Nephron (organoid): ENCODE data around the gene ADPRH.
A peak's percentile ranks its signal among the peaks of the same experiment; 100 is the strongest.

ENCODE experiments used
- H3K27ac Mint-ChIP-seq, 3 experiments: 2 replicates each; pipeline ENCODE4 v1.8.0; 2020; ENCODE audit warnings: mixed read lengths in 3 of 3, mild to moderate bottlenecking in 2 of 3, moderate library complexity in 1 of 3
- H3K27me3 Mint-ChIP-seq: 2 replicates; pipeline ENCODE4 v1.8.0; 2021; ENCODE audit warnings: low read depth, mild to moderate bottlenecking, moderate library complexity, mixed read lengths
- H3K36me3 Mint-ChIP-seq: 2 replicates; pipeline ENCODE4 v1.8.0; 2020; ENCODE audit warnings: low read depth, mixed read lengths
- H3K4me1 Mint-ChIP-seq: 2 replicates; pipeline ENCODE4 v1.8.0; 2020; ENCODE audit warnings: mixed read lengths
- H3K4me3 Mint-ChIP-seq, 3 experiments: 2 replicates each; pipeline ENCODE4 v1.8.0; 2020; ENCODE audit warnings: mild to moderate bottlenecking in 3 of 3, mixed read lengths in 3 of 3, moderate library complexity in 2 of 3
- H3K9me3 Mint-ChIP-seq: 2 replicates; pipeline ENCODE4 v1.8.0; 2020; ENCODE audit warnings: mixed read lengths
- TF ChIP-seq, protein P1 (sequence below), 3 experiments: fragments of 200-600 bp; sonication (generic); IDR thresholded peaks; one replicate each; pipeline ENCODE4 v1.5.0; 2021; ENCODE audit warnings: antibody characterized with exemption in 3 of 3; ENCODE audit not compliant: unreplicated experiment in 3 of 3

The ADPRH gene

GRCh38 chr3:119600732-119601131 is 21.4 kb downstream of the ADPRH start:
- Mint-ChIP-seq H3K4me3 (no peak overlapping the region), H3K27me3 (no peaks in the 10 kb centered on the region), H3K27ac (no peak overlapping the region), H3K36me3 (no peaks in the 10 kb centered on the region), H3K4me1 (peaks cover 26% of the 10 kb centered on the region), H3K9me3 (no peaks in the 10 kb centered on the region)
- TF ChIP-seq, protein P1, sequence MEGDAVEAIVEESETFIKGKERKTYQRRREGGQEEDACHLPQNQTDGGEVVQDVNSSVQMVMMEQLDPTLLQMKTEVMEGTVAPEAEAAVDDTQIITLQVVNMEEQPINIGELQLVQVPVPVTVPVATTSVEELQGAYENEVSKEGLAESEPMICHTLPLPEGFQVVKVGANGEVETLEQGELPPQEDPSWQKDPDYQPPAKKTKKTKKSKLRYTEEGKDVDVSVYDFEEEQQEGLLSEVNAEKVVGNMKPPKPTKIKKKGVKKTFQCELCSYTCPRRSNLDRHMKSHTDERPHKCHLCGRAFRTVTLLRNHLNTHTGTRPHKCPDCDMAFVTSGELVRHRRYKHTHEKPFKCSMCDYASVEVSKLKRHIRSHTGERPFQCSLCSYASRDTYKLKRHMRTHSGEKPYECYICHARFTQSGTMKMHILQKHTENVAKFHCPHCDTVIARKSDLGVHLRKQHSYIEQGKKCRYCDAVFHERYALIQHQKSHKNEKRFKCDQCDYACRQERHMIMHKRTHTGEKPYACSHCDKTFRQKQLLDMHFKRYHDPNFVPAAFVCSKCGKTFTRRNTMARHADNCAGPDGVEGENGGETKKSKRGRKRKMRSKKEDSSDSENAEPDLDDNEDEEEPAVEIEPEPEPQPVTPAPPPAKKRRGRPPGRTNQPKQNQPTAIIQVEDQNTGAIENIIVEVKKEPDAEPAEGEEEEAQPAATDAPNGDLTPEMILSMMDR (IDR thresholded peaks at IDR 0.05; ENCODE audit: unreplicated experiment in 3 of 3): peak in 1 of 3 experiments; percentile 28

DNA sequence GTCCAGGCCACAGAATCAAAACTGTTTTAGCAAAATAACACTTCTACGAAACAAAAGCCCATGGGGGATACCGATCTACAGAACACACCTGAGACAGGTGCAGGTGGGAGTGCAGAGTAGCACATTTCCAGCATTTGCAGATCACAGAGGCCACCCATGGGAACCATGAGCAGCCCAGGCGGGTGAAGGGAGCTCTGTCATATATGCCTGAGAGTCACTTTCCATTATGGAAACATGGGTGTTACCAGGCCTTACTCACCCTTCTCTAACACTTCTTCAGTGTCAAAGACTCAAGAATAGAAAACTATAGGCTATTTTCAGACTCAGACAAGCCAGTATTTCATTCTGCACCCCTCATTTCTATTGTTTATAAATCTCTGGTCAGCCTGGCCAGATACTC is 21.9 kb downstream of the ADPRH start:
- H3K27ac Mint-ChIP-seq: no peak overlapping the region
- H3K4me1 Mint-ChIP-seq: peaks cover 24% of the 10 kb centered on the region
- no peak overlapping the region for H3K4me3 Mint-ChIP-seq
- no peaks in the 10 kb centered on the region for H3K27me3 Mint-ChIP-seq
- TF ChIP-seq, protein P1 (IDR thresholded peaks at IDR 0.05; ENCODE audit: unreplicated experiment in 3 of 3): no peak
- no peaks in the 10 kb centered on the region for H3K36me3 Mint-ChIP-seq
- H3K9me3 Mint-ChIP-seq: no peaks in the 10 kb centered on the region

DNA sequence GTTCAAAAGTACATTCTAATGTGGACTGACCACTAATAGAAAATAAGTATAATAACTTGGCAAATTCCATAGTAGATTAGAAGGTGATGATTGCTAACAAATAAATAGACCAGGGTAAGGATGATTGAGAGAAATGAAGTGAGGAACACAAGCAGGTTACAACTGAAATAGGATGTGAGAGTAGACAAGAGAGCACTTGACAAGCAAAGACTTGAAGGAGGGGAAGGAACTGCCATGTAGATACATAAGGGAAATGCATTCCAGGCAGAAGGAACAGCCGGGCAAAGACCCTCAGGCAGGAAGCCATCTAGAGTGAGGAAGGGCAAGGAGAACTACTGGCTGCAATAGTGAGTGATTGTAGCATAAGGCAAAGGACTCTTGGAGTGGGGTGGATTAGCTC is 23.4 kb downstream of the ADPRH start:
- Mint-ChIP-seq H3K36me3 (no peaks in the 10 kb centered on the region), H3K4me3 (no peak overlapping the region), H3K9me3 (no peaks in the 10 kb centered on the region), H3K27me3 (no peaks in the 10 kb centered on the region), H3K27ac (no peak overlapping the region), H3K4me1 (peaks cover 12% of the 10 kb centered on the region)
- TF ChIP-seq, protein P1 (IDR thresholded peaks at IDR 0.05; ENCODE audit: unreplicated experiment in 3 of 3): no peak

DNA sequence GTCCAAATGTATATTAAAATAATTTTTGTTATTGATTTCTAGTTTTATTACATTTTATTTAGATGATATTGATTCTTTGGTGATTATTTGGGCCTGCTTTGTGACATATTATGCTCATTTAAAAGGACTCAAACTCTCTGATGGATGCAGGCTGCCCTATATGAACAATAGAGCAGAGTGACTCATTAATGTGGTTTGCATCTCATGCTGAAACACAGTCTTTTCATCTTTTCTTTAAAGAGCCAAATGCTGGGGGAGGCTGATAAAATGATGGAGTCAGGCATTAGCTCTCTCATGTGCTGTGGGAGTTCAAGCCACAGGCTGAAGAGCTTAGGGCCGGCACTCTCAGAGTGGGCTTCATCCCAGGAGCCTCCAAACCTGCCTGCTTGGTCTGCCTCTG is 25.6 kb downstream of the ADPRH start:
- no peak overlapping the region for H3K27ac Mint-ChIP-seq
- H3K36me3 Mint-ChIP-seq: no peaks in the 10 kb centered on the region
- H3K4me3 Mint-ChIP-seq: no peak overlapping the region
- TF ChIP-seq, protein P1 (IDR thresholded peaks at IDR 0.05; ENCODE audit: unreplicated experiment in 3 of 3): no peak
- H3K4me1 Mint-ChIP-seq: no peaks in the 10 kb centered on the region
- no peaks in the 10 kb centered on the region for H3K9me3 Mint-ChIP-seq
- no peaks in the 10 kb centered on the region for H3K27me3 Mint-ChIP-seq

GRCh38 chr3:119608405-119609000 is 29.2 kb downstream of the ADPRH start:
- Mint-ChIP-seq H3K4me1 (no peaks in the 10 kb centered on the region), H3K9me3 (peaks cover 5% of the 10 kb centered on the region), H3K36me3 (no peaks in the 10 kb centered on the region), H3K4me3 (no peak overlapping the region), H3K27me3 (peaks cover 3% of the 10 kb centered on the region), H3K27ac (no peak overlapping the region)
- TF ChIP-seq, protein P1 (IDR thresholded peaks at IDR 0.05; ENCODE audit: unreplicated experiment in 3 of 3): no peak

- H3K36me3 Mint-ChIP-seq: no peaks in the 10 kb centered on the region
Observed at GRCh38 chr3:119609301-119609700, 30.0 kb downstream of the ADPRH start.

More at GRCh38 chr3:119609301-119609700, 30.0 kb downstream of the ADPRH start:
- no peak overlapping the region for H3K27ac Mint-ChIP-seq
- TF ChIP-seq, protein P1 (IDR thresholded peaks at IDR 0.05; ENCODE audit: unreplicated experiment in 3 of 3): no peak
- H3K4me3 Mint-ChIP-seq: no peak overlapping the region
- H3K9me3 Mint-ChIP-seq: peaks cover 5% of the 10 kb centered on the region
- peaks cover 3% of the 10 kb centered on the region for H3K27me3 Mint-ChIP-seq
- no peaks in the 10 kb centered on the region for H3K4me1 Mint-ChIP-seq
